Chondrocyte (in vitro differentiated cells): Measurements from ENCODE around the gene SEPSECS. TPM values are rescaled to one million over a fixed set of nuclear protein-coding genes. Genes with fewer than 3 reads are reported as not detected.

ENCODE experiments used
- DNase-seq: peaks from one replicate; pipeline ENCODE4 v3.0.0; 2021; ENCODE audit warnings: mixed read lengths, low spot score
- H3K27ac Mint-ChIP-seq: one replicate; pipeline ENCODE4 v1.8.0; 2021; ENCODE audit warnings: mild to moderate bottlenecking, moderate library complexity, mixed read lengths; ENCODE audit not compliant: unreplicated experiment
- H3K27me3 Mint-ChIP-seq: 2 replicates; pipeline ENCODE4 v1.8.0; 2021; ENCODE audit warnings: low read depth, mixed read lengths
- H3K36me3 Mint-ChIP-seq: 2 replicates; pipeline ENCODE4 v1.8.0; 2021; ENCODE audit warnings: low read depth, mixed read lengths
- H3K4me1 Mint-ChIP-seq: 2 replicates; pipeline ENCODE4 v1.8.0; 2021; ENCODE audit warnings: low read depth, mild to moderate bottlenecking, mixed read lengths
- H3K4me3 Mint-ChIP-seq: one replicate; pipeline ENCODE4 v1.8.0; 2021; ENCODE audit warnings: mild to moderate bottlenecking, moderate library complexity, mixed read lengths; ENCODE audit not compliant: unreplicated experiment
- H3K9me3 Mint-ChIP-seq: 2 replicates; pipeline ENCODE4 v1.8.0; 2021; ENCODE audit warnings: low read depth, mixed read lengths
- total RNA-seq: library from RNA; stranded (reverse); gene quantifications from 3 replicates; pipeline ENCODE4 v1.2.1, GENCODE V29; 2021
- TF ChIP-seq, protein P1 (sequence below): fragments of 200-600 bp; sonication (generic); IDR thresholded peaks from 2 replicates; pipeline ENCODE4 v1.5.0; 2021; ENCODE audit warnings: antibody characterized with exemption, mild to moderate bottlenecking, moderate library complexity

The SEPSECS gene
- total RNA-seq, 1 donor from 2014 or later: 5.4 TPM

DNA sequence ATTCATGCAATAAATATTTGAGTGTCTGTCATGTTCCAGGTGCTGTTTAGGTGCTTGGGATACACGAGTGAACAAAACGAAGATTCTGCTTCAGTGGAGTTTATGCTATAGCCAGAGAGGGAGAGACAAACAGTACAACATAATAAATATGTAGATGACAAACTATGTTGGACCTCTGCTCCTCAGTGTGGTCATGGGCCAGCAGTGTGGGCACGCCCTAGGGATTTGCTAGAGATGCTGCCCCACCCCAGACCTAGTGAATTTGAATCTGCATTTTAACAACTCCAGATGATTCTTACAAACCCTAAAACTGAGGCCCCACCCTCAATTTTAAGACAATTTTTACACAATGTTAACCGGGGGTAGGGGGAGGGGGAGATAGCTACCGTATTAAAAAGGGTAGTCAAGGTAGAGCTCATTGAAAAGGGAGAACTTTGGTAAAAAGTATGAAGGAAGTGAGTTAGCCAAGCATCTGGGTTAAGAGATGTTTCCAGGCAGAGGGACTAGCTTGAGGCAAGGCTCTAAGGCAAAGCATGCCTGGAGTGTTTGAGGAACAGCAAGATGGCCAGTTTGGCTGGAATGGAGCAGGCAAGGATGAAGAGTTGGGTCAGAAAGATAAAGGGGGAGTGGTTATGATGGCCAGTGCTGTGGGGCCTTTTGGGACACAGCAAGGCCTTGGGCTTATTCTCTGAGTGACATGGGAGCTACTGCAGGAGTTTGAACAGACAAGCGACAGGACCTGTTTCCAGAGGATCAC, 42.4 kb downstream of the SEPSECS start:
- H3K27me3 Mint-ChIP-seq: no peaks in the 10 kb centered on the region
- TF ChIP-seq, protein P1, sequence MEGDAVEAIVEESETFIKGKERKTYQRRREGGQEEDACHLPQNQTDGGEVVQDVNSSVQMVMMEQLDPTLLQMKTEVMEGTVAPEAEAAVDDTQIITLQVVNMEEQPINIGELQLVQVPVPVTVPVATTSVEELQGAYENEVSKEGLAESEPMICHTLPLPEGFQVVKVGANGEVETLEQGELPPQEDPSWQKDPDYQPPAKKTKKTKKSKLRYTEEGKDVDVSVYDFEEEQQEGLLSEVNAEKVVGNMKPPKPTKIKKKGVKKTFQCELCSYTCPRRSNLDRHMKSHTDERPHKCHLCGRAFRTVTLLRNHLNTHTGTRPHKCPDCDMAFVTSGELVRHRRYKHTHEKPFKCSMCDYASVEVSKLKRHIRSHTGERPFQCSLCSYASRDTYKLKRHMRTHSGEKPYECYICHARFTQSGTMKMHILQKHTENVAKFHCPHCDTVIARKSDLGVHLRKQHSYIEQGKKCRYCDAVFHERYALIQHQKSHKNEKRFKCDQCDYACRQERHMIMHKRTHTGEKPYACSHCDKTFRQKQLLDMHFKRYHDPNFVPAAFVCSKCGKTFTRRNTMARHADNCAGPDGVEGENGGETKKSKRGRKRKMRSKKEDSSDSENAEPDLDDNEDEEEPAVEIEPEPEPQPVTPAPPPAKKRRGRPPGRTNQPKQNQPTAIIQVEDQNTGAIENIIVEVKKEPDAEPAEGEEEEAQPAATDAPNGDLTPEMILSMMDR: no peak
- H3K9me3 Mint-ChIP-seq: no peaks in the 10 kb centered on the region
- peaks cover 12% of the 10 kb centered on the region for H3K4me1 Mint-ChIP-seq
- H3K4me3 Mint-ChIP-seq: no peak overlapping the region
- H3K27ac Mint-ChIP-seq: no peak overlapping the region
- DNase-seq: no peak
- H3K36me3 Mint-ChIP-seq: peaks cover 1% of the 10 kb centered on the region

DNA sequence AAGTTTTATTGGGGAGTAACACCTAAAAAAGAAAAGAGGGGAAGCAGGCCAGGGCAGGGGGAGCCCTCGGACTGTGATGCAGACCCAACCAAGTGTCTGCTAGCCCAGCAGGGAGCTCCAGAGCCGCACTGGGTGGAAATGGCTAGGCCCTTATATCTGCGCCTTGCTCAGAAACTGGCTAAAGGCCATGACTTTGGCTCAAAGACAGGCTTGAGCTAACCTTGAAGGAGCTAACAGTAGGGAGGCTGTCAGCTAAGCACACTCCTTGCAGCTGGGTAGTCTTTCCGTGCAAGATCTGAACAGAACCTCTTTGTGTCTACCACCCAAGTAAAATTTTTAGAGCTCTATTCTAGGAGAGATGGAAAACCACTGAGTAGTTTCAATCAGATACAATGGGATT, 43.0 kb downstream of the SEPSECS start:
- Mint-ChIP-seq H3K4me3 (no peak overlapping the region), H3K4me1 (peaks cover 12% of the 10 kb centered on the region), H3K27me3 (no peaks in the 10 kb centered on the region), H3K36me3 (peaks cover 1% of the 10 kb centered on the region), H3K27ac (no peak overlapping the region), H3K9me3 (no peaks in the 10 kb centered on the region)
- TF ChIP-seq, protein P1: no peak
- no peak for DNase-seq

DNA sequence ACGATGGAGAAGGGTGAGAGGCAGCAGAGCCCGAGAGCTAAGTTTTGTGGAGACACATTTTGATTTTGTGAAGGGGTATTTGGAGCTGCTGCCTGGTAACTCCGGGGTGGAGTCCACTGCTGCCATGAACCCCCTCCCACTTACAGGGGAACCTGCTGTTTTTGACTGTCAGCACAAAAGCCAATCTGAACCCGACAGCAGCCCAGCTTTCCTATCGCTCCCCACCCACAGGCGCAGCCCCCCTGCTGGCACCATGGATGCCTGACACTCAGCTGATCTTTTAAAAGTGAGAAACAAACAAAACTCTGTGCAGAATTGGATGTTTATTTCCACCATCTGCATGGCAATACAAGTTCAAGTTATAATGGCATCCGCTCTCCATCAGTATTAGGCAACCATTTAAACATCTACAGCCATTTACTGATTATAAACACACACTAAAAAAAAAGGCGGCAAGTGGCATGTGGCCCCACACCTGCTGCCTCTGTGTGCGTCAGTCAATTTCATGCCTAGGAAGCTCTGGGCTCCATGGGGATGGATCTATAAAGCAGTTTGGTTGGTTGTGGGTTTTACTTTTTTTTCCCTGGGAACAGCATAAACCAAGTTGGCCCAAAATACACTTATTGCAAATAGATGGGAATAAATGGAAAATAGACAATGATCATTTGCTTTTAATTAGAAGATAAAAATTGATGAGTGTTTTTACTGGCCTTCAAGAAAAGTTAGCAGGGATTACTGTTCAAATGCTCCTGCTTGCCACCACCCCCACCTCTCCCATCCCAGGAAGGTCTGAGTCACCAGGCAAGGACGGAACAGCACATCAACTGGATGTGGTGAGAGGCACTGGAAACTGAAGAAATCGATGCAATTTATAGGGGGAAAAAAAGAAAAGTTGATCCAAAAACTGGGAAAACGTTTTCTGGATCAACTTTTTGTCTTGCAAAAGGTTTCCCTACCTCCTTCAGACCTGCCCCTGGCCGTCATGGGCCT, 46.0 kb downstream of the SEPSECS start:
- no peak overlapping the region for H3K27ac Mint-ChIP-seq
- TF ChIP-seq, protein P1: no peak
- H3K4me1 Mint-ChIP-seq: peaks cover 12% of the 10 kb centered on the region
- H3K27me3 Mint-ChIP-seq: no peaks in the 10 kb centered on the region
- peaks cover 1% of the 10 kb centered on the region for H3K36me3 Mint-ChIP-seq
- DNase-seq: no peak
- no peaks in the 10 kb centered on the region for H3K9me3 Mint-ChIP-seq
- H3K4me3 Mint-ChIP-seq: no peak overlapping the region

DNA sequence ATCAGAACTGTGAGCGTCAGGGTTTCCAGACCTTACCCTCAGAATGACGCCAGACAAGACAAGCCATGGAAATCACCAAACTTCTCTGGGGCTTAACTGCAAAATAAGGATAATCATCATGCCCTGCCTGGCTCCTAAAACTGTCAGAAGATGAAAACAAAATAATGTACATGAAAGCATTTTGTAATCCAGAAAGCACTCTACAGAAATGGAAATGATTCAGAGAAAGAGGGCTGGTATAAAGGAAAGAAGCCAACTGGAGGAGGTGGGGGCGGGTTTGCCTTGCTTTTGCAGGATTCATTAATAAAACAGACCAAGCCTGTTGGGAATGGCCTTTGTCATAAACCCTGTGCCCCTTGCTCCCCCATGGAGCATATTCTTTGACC, 47.3 kb downstream of the SEPSECS start:
- no peaks in the 10 kb centered on the region for H3K9me3 Mint-ChIP-seq
- no peaks in the 10 kb centered on the region for H3K27me3 Mint-ChIP-seq
- peaks cover 14% of the 10 kb centered on the region for H3K4me1 Mint-ChIP-seq
- H3K27ac Mint-ChIP-seq: no peak overlapping the region
- no peak for DNase-seq
- H3K36me3 Mint-ChIP-seq: no peaks in the 10 kb centered on the region
- no peak overlapping the region for H3K4me3 Mint-ChIP-seq
- TF ChIP-seq, protein P1: no peak

DNA sequence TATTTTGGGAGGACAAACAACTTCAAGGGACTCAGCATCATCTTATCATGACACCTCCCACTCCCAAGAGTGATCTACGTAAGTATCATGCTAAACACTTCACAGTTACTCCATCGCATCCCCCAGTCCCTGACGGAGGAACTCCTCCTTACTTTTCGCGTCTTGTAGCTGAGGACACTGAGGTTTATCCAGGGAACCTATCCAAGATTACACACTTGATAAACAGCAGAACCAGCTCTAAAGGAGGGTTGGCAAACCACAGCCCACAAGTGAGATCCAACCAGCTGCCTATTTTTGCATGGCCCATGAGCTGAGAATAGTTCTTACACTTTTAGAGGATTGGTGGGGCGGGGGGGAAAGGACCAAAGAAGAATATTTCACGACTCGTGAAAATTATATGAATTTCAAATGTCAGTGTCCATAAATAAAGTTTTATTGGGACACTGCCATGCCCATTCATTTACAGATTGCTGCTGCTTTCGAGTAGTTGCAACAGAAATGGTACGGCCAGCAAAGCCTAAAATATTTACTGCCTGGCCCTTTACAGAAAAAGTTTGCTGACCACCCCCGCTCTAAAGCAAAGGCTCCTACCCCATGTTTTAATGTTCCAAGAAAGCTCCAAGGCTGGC, 47.8 kb downstream of the SEPSECS start:
- Mint-ChIP-seq H3K4me3 (no peak overlapping the region), H3K27me3 (no peaks in the 10 kb centered on the region), H3K36me3 (no peaks in the 10 kb centered on the region), H3K9me3 (no peaks in the 10 kb centered on the region), H3K4me1 (peaks cover 20% of the 10 kb centered on the region), H3K27ac (no peak overlapping the region)
- TF ChIP-seq, protein P1: no peak
- DNase-seq: no peak
